Bronchial epithelial cell (primary cell): ENCODE measurements around the gene ARL4D. TPM values are rescaled to one million over a fixed set of nuclear protein-coding genes. Genes with fewer than 3 reads are reported as not detected.
A peak's percentile ranks its signal among the peaks of the same experiment; 100 is the strongest.

ENCODE experiments used
- DNase-seq: peaks from one replicate; pipeline ENCODE4 v3.0.0-alpha.2; 2010; ENCODE audit warnings: low read depth
- FAIRE-seq: peaks from 2 replicates; lab custom pipeline; 2011; peaks lifted over from hg19 to GRCh38; lab: Jason Lieb, UNC
- H3K27me3 ChIP-seq: 2 replicates; pipeline ENCODE4 v1.5.1; 2011; ENCODE audit warnings: low read length; ENCODE audit not compliant: control insufficient read depth, insufficient read depth
- H3K36me3 ChIP-seq: 2 replicates; pipeline ENCODE4 v1.5.1; 2011; ENCODE audit warnings: low read length; ENCODE audit not compliant: control insufficient read depth, insufficient read depth
- H3K4me3 ChIP-seq: 2 replicates; pipeline ENCODE4 v1.5.1; 2011; ENCODE audit warnings: mild to moderate bottlenecking, low read depth, low read length, control low read depth
- total RNA-seq: library from RNA; depleted of rRNA; stranded (reverse); fragments of >200 nt; gene quantifications from 2 replicates; pipeline ENCODE4 v1.2.1, GENCODE V29; 2014
- TF ChIP-seq, protein P1 (sequence below): IDR thresholded peaks from 2 replicates; pipeline ENCODE4 v1.5.1; 2011; ENCODE audit warnings: mild to moderate bottlenecking, moderate library complexity, low read length, control low read depth, inconsistent platforms; ENCODE audit not compliant: insufficient read depth, severe bottlenecking

ARL4D gene
- total RNA-seq, 1 donor from 2014 or later: 71.1 TPM

DNA sequence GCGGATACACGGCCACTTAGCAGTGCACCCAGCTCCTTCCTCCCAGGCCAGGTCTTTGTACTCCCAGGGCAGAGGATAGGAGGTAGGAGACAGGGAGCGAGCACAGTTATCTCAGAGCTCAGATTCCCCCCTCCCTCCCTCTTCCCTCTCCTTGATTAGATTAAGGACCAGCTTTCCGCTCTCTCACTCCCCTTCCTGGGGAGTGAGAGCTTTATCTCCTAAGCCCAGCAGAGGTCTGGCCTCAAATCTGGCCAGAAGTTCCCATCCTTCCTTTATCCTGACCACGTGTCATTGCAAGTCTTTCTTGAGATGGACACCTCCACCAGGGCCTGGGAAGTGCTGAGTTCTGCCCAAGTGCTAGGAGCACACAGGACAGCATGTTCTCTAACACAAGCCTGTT is 5.1 kb downstream of the ARL4D start:
- TF ChIP-seq, protein P1, sequence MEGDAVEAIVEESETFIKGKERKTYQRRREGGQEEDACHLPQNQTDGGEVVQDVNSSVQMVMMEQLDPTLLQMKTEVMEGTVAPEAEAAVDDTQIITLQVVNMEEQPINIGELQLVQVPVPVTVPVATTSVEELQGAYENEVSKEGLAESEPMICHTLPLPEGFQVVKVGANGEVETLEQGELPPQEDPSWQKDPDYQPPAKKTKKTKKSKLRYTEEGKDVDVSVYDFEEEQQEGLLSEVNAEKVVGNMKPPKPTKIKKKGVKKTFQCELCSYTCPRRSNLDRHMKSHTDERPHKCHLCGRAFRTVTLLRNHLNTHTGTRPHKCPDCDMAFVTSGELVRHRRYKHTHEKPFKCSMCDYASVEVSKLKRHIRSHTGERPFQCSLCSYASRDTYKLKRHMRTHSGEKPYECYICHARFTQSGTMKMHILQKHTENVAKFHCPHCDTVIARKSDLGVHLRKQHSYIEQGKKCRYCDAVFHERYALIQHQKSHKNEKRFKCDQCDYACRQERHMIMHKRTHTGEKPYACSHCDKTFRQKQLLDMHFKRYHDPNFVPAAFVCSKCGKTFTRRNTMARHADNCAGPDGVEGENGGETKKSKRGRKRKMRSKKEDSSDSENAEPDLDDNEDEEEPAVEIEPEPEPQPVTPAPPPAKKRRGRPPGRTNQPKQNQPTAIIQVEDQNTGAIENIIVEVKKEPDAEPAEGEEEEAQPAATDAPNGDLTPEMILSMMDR: no peak
- no peak for FAIRE-seq
- Histone ChIP-seq H3K27me3 (no peaks in the 10 kb centered on the region), H3K36me3 (peaks cover 14% of the 10 kb centered on the region), H3K4me3 (no peak overlapping the region)
- DNase-seq: no peak

DNA sequence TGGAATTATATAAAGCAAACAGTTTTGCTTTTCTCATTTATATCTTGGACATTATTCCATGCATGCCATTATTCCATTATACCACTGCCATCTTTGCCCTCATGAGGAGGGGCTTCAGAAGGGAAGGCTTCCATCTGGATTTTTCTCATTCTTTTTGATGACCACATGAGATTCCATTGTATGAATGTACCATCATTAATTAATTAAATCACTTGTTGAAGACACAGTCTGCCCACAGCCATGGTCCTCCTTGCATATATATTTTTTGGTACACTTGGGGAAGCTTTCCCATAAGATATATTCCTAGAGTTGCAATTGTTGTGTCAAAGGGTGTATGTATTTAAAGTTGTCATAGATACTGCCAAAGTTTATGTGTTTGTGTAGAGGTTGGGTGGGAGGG is 7.1 kb downstream of the ARL4D start:
- no peaks in the 10 kb centered on the region for H3K27me3 ChIP-seq
- FAIRE-seq: no peak
- no peak overlapping the region for H3K4me3 ChIP-seq
- H3K36me3 ChIP-seq: peaks cover 4% of the 10 kb centered on the region
- no peak for DNase-seq
- TF ChIP-seq, protein P1: no peak

GRCh38 chr17:43406676-43407645 is 8.2 kb downstream of the ARL4D start:
- Histone ChIP-seq H3K27me3 (no peaks in the 10 kb centered on the region), H3K36me3 (peaks cover 3% of the 10 kb centered on the region), H3K4me3 (no peak overlapping the region)
- no peak for FAIRE-seq
- TF ChIP-seq, protein P1: no peak
- peak; percentile 33 for DNase-seq

- no peak for DNase-seq
- no peaks in the 10 kb centered on the region for H3K27me3 ChIP-seq
- peaks cover 1% of the 10 kb centered on the region for H3K36me3 ChIP-seq
- TF ChIP-seq, protein P1: no peak
- FAIRE-seq: no peak
- H3K4me3 ChIP-seq: no peak overlapping the region
These were observed 10.3 kb downstream of the ARL4D start for GRCh38 chr17:43409131-43409530.

DNA sequence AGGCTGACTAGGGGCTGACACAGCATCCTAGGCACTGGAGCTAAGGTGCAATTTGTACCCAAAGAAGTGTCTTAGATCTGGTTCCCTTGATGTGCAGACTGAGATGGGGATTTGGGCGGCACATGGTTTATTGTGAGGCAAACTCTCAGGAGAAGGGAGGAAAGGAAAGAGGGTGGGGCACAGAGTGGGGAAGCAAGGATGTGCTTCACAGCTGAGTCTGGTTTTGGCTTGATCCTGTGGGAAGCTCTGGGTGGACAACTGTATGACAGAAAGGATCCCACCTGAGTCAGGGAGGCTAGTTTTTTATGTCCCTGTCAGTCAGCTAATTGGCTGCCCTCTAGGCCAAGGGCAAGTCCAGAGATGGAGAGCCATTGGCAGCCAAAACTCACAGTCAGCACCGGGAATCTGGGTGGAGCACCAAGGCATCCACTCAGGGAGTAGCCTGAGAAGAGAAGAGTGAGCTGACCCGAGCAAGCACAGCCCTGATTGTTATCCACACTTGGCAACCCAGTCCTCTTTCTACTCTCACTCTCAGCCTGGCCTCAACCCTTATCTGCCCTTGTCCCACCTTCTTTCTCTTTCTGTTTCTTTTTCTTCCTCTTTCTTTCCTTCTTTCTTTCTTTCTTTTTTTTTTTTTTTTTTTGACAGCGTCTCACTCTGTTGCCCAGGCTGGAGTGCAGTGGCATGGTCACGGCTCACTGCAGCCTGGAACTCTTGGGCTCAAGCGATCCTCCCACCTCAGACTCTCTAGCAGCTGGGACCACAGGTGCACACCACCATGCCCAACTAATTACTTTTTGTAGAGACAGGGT is 12.0 kb downstream of the ARL4D start:
- H3K4me3 ChIP-seq: no peak overlapping the region
- TF ChIP-seq, protein P1: no peak
- peaks cover 1% of the 10 kb centered on the region for H3K36me3 ChIP-seq
- H3K27me3 ChIP-seq: no peaks in the 10 kb centered on the region
- DNase-seq (no peak), FAIRE-seq (peak; percentile 13)
